GM12875 (cell line): ENCODE measurements around the gene GRM7.

Experiments
- H3K4me3 ChIP-seq: one replicate; pipeline ENCODE4 v1.5.1; 2011; ENCODE audit warnings: low read depth, low read length, control low read depth
- CTCF ChIP-seq: IDR thresholded peaks from 2 replicates; pipeline ENCODE4 v1.5.1; 2011; ENCODE audit warnings: low read depth, mild to moderate bottlenecking, control low read depth, inconsistent platforms, low read length, moderate library complexity, borderline replicate concordance; ENCODE audit not compliant: insufficient read depth

Gene GRM7

GRCh38 chr3:7752005-7752404, 891.1 kb downstream of the GRM7 start:
- TF ChIP-seq CTCF, result no peak
- H3K4me3 ChIP-seq, result no peak overlapping the region

DNA sequence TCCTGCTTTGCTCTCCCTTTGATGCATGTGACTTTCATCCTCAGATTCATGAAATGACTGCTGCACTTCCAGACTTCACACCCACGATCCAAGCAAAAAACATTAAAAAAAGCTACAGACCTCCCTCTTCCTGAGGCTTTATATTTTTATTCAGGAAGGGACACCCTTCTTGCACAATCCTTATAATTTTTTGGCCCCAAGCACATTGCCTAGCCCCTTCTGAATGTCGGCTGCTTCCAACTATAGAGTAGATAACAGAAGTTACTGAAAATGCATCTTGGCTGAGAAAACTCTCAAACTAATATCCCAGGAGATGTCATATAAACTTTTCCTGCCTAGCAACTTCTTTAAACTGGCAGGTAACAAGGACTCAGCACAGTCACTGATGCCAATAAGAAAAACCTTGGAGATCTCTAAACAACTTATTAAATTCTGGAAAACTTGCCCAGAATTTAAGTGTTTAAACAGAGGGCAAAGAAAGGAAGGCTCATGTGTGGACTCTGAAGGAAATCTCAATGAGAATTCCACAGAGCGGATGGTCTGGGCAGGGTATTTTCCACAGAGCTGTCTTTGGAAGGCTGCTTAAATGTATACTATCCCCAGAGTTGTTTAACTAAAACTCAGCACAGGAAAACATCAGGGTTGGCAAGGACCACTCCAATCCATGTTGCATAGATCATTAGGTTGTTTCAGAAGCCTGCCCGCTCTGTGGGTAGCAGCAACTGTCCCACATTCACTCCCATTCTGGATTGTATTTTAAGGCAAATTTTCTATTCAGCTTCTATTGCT, 893.9 kb downstream of the GRM7 start:
- no peak overlapping the region for H3K4me3 ChIP-seq
- TF ChIP-seq CTCF, result no peak

DNA sequence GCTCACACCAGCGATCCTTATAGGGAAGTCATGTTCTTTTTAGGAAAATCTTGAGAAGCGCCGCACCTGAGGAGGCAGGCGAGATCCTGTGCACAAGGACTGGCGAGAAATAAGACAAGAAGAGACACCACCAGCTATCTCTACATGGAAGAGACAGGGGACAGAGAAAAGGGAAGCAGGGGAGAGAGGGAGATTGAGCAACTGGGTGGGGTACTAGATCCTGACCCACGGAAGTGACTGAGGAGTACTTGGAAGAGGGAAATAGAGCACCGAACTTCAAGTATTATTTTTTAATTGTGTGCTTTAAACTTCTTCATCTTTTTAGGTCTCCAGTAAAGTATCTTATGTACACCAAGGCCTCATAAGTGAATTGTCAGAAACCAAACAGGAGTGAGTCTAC, 898.7 kb downstream of the GRM7 start:
- TF ChIP-seq CTCF, result no peak
- no peak overlapping the region for H3K4me3 ChIP-seq

GRCh38 chr3:7760718-7761117, 899.8 kb downstream of the GRM7 start:
- no peak overlapping the region for H3K4me3 ChIP-seq
- TF ChIP-seq CTCF, result no peak

DNA sequence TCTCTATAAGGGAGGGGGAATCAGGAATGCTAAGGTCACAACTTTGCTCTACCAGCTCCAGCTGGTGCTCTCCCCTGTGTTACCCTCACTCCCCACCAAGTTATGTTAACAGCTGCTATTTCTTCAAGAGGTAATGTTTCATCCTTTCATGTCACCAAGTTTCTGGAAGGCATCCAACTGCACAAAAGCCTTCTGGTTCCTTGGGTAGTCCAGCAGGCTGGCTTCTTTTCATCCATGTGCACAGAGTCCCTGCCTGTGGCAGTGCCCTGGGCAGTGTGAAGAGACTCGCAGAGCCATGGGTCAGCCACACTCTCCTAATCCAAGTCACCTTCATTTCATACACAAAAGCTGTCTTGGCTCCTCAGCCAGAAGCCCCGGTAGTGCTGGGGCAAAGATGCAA, 903.2 kb downstream of the GRM7 start:
- H3K4me3 ChIP-seq, result no peak overlapping the region
- no peak for TF ChIP-seq CTCF

- H3K4me3 ChIP-seq, result no peak overlapping the region
- TF ChIP-seq CTCF, result no peak
Measured at GRCh38 chr3:7766530-7766929, 905.6 kb downstream of the GRM7 start.

GRCh38 chr3:7779331-7779730, 918.4 kb downstream of the GRM7 start:
- TF ChIP-seq CTCF, result no peak
- no peak overlapping the region for H3K4me3 ChIP-seq
